ENCODE data around the gene PEX14.

The PEX14 gene

GRCh38 chr1:10637400-10637799, 162.7 kb downstream of the PEX14 start:
- no peak for DNase-seq

- no peak for DNase-seq
Observed at GRCh38 chr1:10637834-10638558, 163.2 kb downstream of the PEX14 start.

GRCh38 chr1:10638559-10639005, 163.8 kb downstream of the PEX14 start:
- DNase-seq, result no peak

- DNase-seq, result no peak
Observed at GRCh38 chr1:10639011-10639774, 164.4 kb downstream of the PEX14 start.

GRCh38 chr1:10639775-10640578, 165.2 kb downstream of the PEX14 start:
- no peak for DNase-seq

GRCh38 chr1:10640843-10641553, 166.2 kb downstream of the PEX14 start:
- no peak for DNase-seq

- no peak for DNase-seq
Observed at GRCh38 chr1:10641976-10642375, 167.2 kb downstream of the PEX14 start.

- DNase-seq, result no peak
Observed at GRCh38 chr1:10642403-10643080, 167.8 kb downstream of the PEX14 start.

- DNase-seq, result no peak
Observed at GRCh38 chr1:10643607-10644306, 169.0 kb downstream of the PEX14 start.

GRCh38 chr1:10644307-10645128, 169.8 kb downstream of the PEX14 start:
- no peak for DNase-seq

GRCh38 chr1:10646347-10646861, 171.7 kb downstream of the PEX14 start:
- no peak for DNase-seq

GRCh38 chr1:10647414-10648170, 172.8 kb downstream of the PEX14 start:
- no peak for DNase-seq

- DNase-seq, result no peak
Observed at GRCh38 chr1:10648689-10649516, 174.2 kb downstream of the PEX14 start.

- DNase-seq, result no peak
Observed at GRCh38 chr1:10649517-10650201, 174.9 kb downstream of the PEX14 start.

- DNase-seq, result no peak
Observed at GRCh38 chr1:10650556-10651388, 176.0 kb downstream of the PEX14 start.

- DNase-seq, result no peak
Observed at GRCh38 chr1:10651389-10651766, 176.6 kb downstream of the PEX14 start.

- DNase-seq, result no peak
Observed at GRCh38 chr1:10651793-10652192, 177.0 kb downstream of the PEX14 start.
